Neural cell (in vitro differentiated cells): Measurements from ENCODE around the gene RAPGEF5. TPM values are rescaled to one million over a fixed set of nuclear protein-coding genes. Genes with fewer than 3 reads are reported as not detected.

Source experiments
- H2AFZ ChIP-seq: fragments of 200-600, 300-800 bp; sonication (generic), shearing (Covaris generic); 2 replicates; pipeline ENCODE4 v1.6.0; 2014; ENCODE audit warnings: low read depth, mild to moderate bottlenecking, antibody characterized with exemption, low read length, moderate library complexity
- H3F3A ChIP-seq: fragments of 200-600 bp; shearing (Covaris generic); 2 replicates; pipeline ENCODE4 v1.6.1; 2016; ENCODE audit warnings: mild to moderate bottlenecking, moderate library complexity, mixed read lengths, antibody characterized with exemption, low read length; ENCODE audit not compliant: insufficient read depth, poor library complexity, severe bottlenecking
- H3K27ac ChIP-seq: fragments of 200-600, 300-800 bp; sonication (generic), shearing (Covaris generic); 2 replicates; pipeline ENCODE4 v1.5.1; 2014; ENCODE audit warnings: mild to moderate bottlenecking, low read length, moderate library complexity
- H3K27me3 ChIP-seq: fragments of 300-800, 200-600 bp; sonication (generic), shearing (Covaris generic); 2 replicates; pipeline ENCODE4 v1.6.0; 2014; ENCODE audit warnings: mild to moderate bottlenecking, low read depth, low read length, moderate library complexity; ENCODE audit not compliant: insufficient read depth
- H3K36me3 ChIP-seq: fragments of 300-800, 200-600 bp; sonication (generic), shearing (Covaris generic); 2 replicates; pipeline ENCODE4 v1.5.1; 2014; ENCODE audit warnings: mild to moderate bottlenecking, antibody characterized with exemption, low read length, moderate library complexity; ENCODE audit not compliant: insufficient read depth
- H3K4me2 ChIP-seq: fragments of 300-800, 200-600 bp; sonication (generic), shearing (Covaris generic); 2 replicates; pipeline ENCODE4 v1.6.0; 2014; ENCODE audit warnings: mild to moderate bottlenecking, low read length
- H3K4me3 ChIP-seq: fragments of 300-800, 200-600 bp; sonication (generic), shearing (Covaris generic); 2 replicates; pipeline ENCODE4 v1.5.1; 2014; ENCODE audit warnings: mild to moderate bottlenecking, low read length, moderate library complexity
- H3K79me2 ChIP-seq: fragments of 200-600 bp; shearing (Covaris generic); replicated peaks from 2 replicates; pipeline ENCODE4 v1.6.0; 2014; ENCODE audit warnings: mild to moderate bottlenecking, low read length, moderate library complexity; ENCODE audit not compliant: insufficient read depth
- H3K9ac ChIP-seq: fragments of 300-800, 200-600 bp; sonication (generic), shearing (Covaris generic); 2 replicates; pipeline ENCODE4 v1.6.1; 2016; ENCODE audit warnings: mild to moderate bottlenecking, low read length, mixed read lengths
- H3K9me2 ChIP-seq: fragments of 200-600 bp; shearing (Covaris generic); 2 replicates; pipeline ENCODE4 v1.6.1; 2016; ENCODE audit warnings: mild to moderate bottlenecking, low read length, mixed read lengths; ENCODE audit not compliant: insufficient read depth
- H3K9me3 ChIP-seq: fragments of 200-600, 300-800 bp; sonication (generic), shearing (Covaris generic); 2 replicates; pipeline ENCODE4 v1.6.1; 2016; ENCODE audit warnings: mild to moderate bottlenecking, mixed run types, low read length, moderate library complexity, mixed read lengths
- H4K20me1 ChIP-seq: fragments of 200-600 bp; shearing (Covaris generic); 2 replicates; pipeline ENCODE4 v1.6.1; 2016; ENCODE audit warnings: mild to moderate bottlenecking, mixed run types; ENCODE audit not compliant: insufficient read depth
- CTCF ChIP-seq: fragments of 450-650 bp; IDR thresholded peaks from 2 replicates; pipeline ENCODE4 v1.5.1; 2014; ENCODE audit warnings: antibody characterized with exemption, mild to moderate bottlenecking, moderate library complexity; ENCODE audit not compliant: poor library complexity, severe bottlenecking
- EP300 ChIP-seq: fragments of 450-650 bp; conservative IDR thresholded peaks from 2 replicates; pipeline ENCODE4 v1.6.1; 2014; ENCODE audit warnings: antibody characterized with exemption, mild to moderate bottlenecking, moderate library complexity; ENCODE audit not compliant: poor library complexity, severe bottlenecking
- EZH2 ChIP-seq: fragments of 200-600, 300-800 bp; shearing (Covaris generic), sonication (generic); IDR thresholded peaks from 2 replicates; pipeline ENCODE4 v1.6.1; 2014; ENCODE audit warnings: antibody characterized with exemption, low read length, borderline replicate concordance, mild to moderate bottlenecking; ENCODE audit not compliant: insufficient read depth, poor library complexity, severe bottlenecking
- MXI1 ChIP-seq: fragments of 450-650 bp; conservative IDR thresholded peaks from 2 replicates; pipeline ENCODE4 v1.6.1; 2014; ENCODE audit warnings: antibody characterized with exemption, mild to moderate bottlenecking; ENCODE audit not compliant: poor library complexity, severe bottlenecking
- POLR2AphosphoS5 ChIP-seq: IDR thresholded peaks from 2 replicates; pipeline ENCODE4 v1.6.1; 2012
- RAD21 ChIP-seq: fragments of 450-650 bp; conservative IDR thresholded peaks from 2 replicates; pipeline ENCODE4 v1.6.1; 2014; ENCODE audit warnings: antibody characterized with exemption, mild to moderate bottlenecking, moderate library complexity
- REST ChIP-seq: IDR thresholded peaks from 2 replicates; pipeline ENCODE4 v1.6.1; 2012; ENCODE audit warnings: borderline replicate concordance
- SMC3 ChIP-seq: fragments of 450-650 bp; conservative IDR thresholded peaks from 2 replicates; pipeline ENCODE4 v1.6.1; 2014; ENCODE audit warnings: antibody characterized with exemption, mild to moderate bottlenecking, moderate library complexity; ENCODE audit not compliant: poor library complexity
- TAF1 ChIP-seq: IDR thresholded peaks from 2 replicates; pipeline ENCODE4 v1.6.1; 2012; ENCODE audit warnings: low read depth
- polyA plus RNA-seq: library from polyadenylated mRNA; depleted of rRNA; stranded (reverse); fragments of >200 nt; gene quantifications from 2 replicates; pipeline ENCODE4 v1.2.3, GENCODE V29; 2014

The RAPGEF5 gene
- polyA plus RNA-seq, 1 donor from 2014 or later, result 48.0 TPM

- Histone ChIP-seq H3K9ac (no peak overlapping the region), H3K4me2 (no peak overlapping the region), H3F3A (peaks cover 9% of the 10 kb centered on the region), H2AFZ (no peak overlapping the region), H3K9me3 (no peaks in the 10 kb centered on the region), H3K9me2 (no peaks in the 10 kb centered on the region), H3K79me2 (peaks cover 41% of the 10 kb centered on the region), H4K20me1 (no peaks in the 10 kb centered on the region), H3K27me3 (no peaks in the 10 kb centered on the region), H3K4me3 (no peak overlapping the region), H3K27ac (no peak overlapping the region), H3K36me3 (no peaks in the 10 kb centered on the region)
- TF ChIP-seq REST, result no peak
- no peak for TF ChIP-seq TAF1
- TF ChIP-seq MXI1, result no peak
- TF ChIP-seq EP300, result no peak
- TF ChIP-seq SMC3, result no peak
- no peak for TF ChIP-seq RAD21
- no peak for TF ChIP-seq CTCF
- TF ChIP-seq EZH2, result no peak
- TF ChIP-seq POLR2AphosphoS5, result no peak
Observed at GRCh38 chr7:22178735-22179134, 178.2 kb downstream of the RAPGEF5 start.

GRCh38 chr7:22176791-22177412 is 180.1 kb downstream of the RAPGEF5 start:
- peaks cover 6% of the 10 kb centered on the region for H3F3A ChIP-seq
- peaks cover 41% of the 10 kb centered on the region for H3K79me2 ChIP-seq
- no peak overlapping the region for H3K4me2 ChIP-seq
- TF ChIP-seq MXI1 (no peak), POLR2AphosphoS5 (no peak), EP300 (no peak)
- H3K36me3 ChIP-seq, result no peaks in the 10 kb centered on the region
- no peaks in the 10 kb centered on the region for H3K27me3 ChIP-seq
- H3K4me3 ChIP-seq, result no peak overlapping the region
- H3K27ac ChIP-seq, result no peak overlapping the region
- H2AFZ ChIP-seq, result no peak overlapping the region
- H3K9me3 ChIP-seq, result no peaks in the 10 kb centered on the region
- no peak overlapping the region for H3K9ac ChIP-seq
- H3K9me2 ChIP-seq, result no peaks in the 10 kb centered on the region
- H4K20me1 ChIP-seq, result no peaks in the 10 kb centered on the region

GRCh38 chr7:22174574-22174953 is 182.4 kb downstream of the RAPGEF5 start:
- H3K27me3 ChIP-seq, result no peaks in the 10 kb centered on the region
- H2AFZ ChIP-seq, result no peak overlapping the region
- H3K9ac ChIP-seq, result no peak overlapping the region
- H3K79me2 ChIP-seq, result peaks cover 53% of the 10 kb centered on the region
- H3K9me3 ChIP-seq, result no peaks in the 10 kb centered on the region
- no peaks in the 10 kb centered on the region for H3K9me2 ChIP-seq
- no peak for TF ChIP-seq CTCF
- no peak for TF ChIP-seq EP300
- no peak for TF ChIP-seq TAF1
- TF ChIP-seq SMC3, result no peak
- no peak for TF ChIP-seq EZH2
- TF ChIP-seq MXI1, result no peak
- no peak for TF ChIP-seq REST
- no peak for TF ChIP-seq POLR2AphosphoS5
- TF ChIP-seq RAD21, result no peak
- H3F3A ChIP-seq, result no peaks in the 10 kb centered on the region
- no peak overlapping the region for H3K4me3 ChIP-seq
- H4K20me1 ChIP-seq, result no peaks in the 10 kb centered on the region
- H3K36me3 ChIP-seq, result no peaks in the 10 kb centered on the region
- H3K4me2 ChIP-seq, result no peak overlapping the region
- no peak overlapping the region for H3K27ac ChIP-seq
